ENCODE results near the gene CDH6.

CDH6 gene

GRCh38 chr5:31255041-31255440 is 61.6 kb downstream of the CDH6 start:
- no peak for DNase-seq

GRCh38 chr5:31268256-31268655 is 74.8 kb downstream of the CDH6 start:
- no peak for DNase-seq

- DNase-seq = no peak
Observed at GRCh38 chr5:31268686-31269085, 75.2 kb downstream of the CDH6 start.

- no peak for DNase-seq
Observed at GRCh38 chr5:31269259-31269658, 75.8 kb downstream of the CDH6 start.

GRCh38 chr5:31270396-31270795 is 76.9 kb downstream of the CDH6 start:
- no peak for DNase-seq

GRCh38 chr5:31271567-31271966 is 78.1 kb downstream of the CDH6 start:
- DNase-seq = no peak

- DNase-seq = no peak
Observed at GRCh38 chr5:31273161-31273560, 79.7 kb downstream of the CDH6 start.

- no peak for DNase-seq
Observed at GRCh38 chr5:31273631-31274378, 80.3 kb downstream of the CDH6 start.

GRCh38 chr5:31280210-31280609 is 86.7 kb downstream of the CDH6 start:
- no peak for DNase-seq

GRCh38 chr5:31283326-31283725 is 89.8 kb downstream of the CDH6 start:
- no peak for DNase-seq

- no peak for DNase-seq
Observed at GRCh38 chr5:31285025-31285424, 91.5 kb downstream of the CDH6 start.

GRCh38 chr5:31287985-31288384 is 94.5 kb downstream of the CDH6 start:
- DNase-seq = no peak

- DNase-seq = no peak
Observed at GRCh38 chr5:31289429-31289828, 95.9 kb downstream of the CDH6 start.

GRCh38 chr5:31291323-31291854 is 97.9 kb downstream of the CDH6 start:
- no peak for DNase-seq

GRCh38 chr5:31300501-31300900 is 107.0 kb downstream of the CDH6 start:
- peak; percentile 20 for DNase-seq

- no peak for DNase-seq
Observed at GRCh38 chr5:31301833-31302232, 108.3 kb downstream of the CDH6 start.

- DNase-seq = no peak
Observed at GRCh38 chr5:31303688-31304087, 110.2 kb downstream of the CDH6 start.

GRCh38 chr5:31317665-31318064 is 124.2 kb downstream of the CDH6 start:
- DNase-seq = no peak

- no peak for DNase-seq
Observed at GRCh38 chr5:31319335-31319734, 125.8 kb downstream of the CDH6 start.

- DNase-seq = no peak
Observed at GRCh38 chr5:31322946-31323345, 129.5 kb downstream of the CDH6 start.

GRCh38 chr5:31324842-31325241 is 131.4 kb downstream of the CDH6 start:
- DNase-seq = no peak

- no peak for DNase-seq
Observed at GRCh38 chr5:31328040-31328733, 134.7 kb downstream of the CDH6 start.

GRCh38 chr5:31329715-31330114 is 136.2 kb downstream of the CDH6 start:
- DNase-seq = peak; percentile 15

- DNase-seq = no peak
Observed at GRCh38 chr5:31332160-31332559, 138.7 kb downstream of the CDH6 start.
